H1 (cell line): Measurements from ENCODE around the gene PDZRN3. TPM values are rescaled to one million over a fixed set of nuclear protein-coding genes. Genes with fewer than 3 reads are reported as not detected.

Experiments
- CTCF ChIA-PET: fragments of 300-600 bp; sonication (Branson Sonifier 250); formaldehyde crosslinking; loops from one replicate; lab custom pipeline; 2021; ENCODE audit not compliant: partially characterized antibody; lab: Charles Lee
- POLR2A ChIA-PET: fragments of 300-600 bp; sonication (Branson Sonifier 250); formaldehyde crosslinking; loops from one replicate; lab custom pipeline; 2021; ENCODE audit warnings: inconsistent platforms; ENCODE audit not compliant: partially characterized antibody; lab: Charles Lee
- DNase-seq, 2 experiments: peaks; one replicate each; pipeline versions ENCODE4 v3.0.0 to v3.0.0-alpha.2; 2010 to 2022; ENCODE audit warnings: low spot score in 2 of 2, low read depth in 1 of 2, mixed read lengths in 1 of 2
- FAIRE-seq: peaks from 2 replicates; lab custom pipeline; 2011; peaks lifted over from hg19 to GRCh38; lab: Jason Lieb, UNC
- H2AFZ ChIP-seq: 2 replicates; pipeline ENCODE4 v1.8.1; 2012; ENCODE audit warnings: low read length, inconsistent platforms
- H2AK5ac ChIP-seq: 2 replicates; pipeline ENCODE4 v1.6.1; 2013; ENCODE audit warnings: low read depth, low read length
- H2BK120ac ChIP-seq: replicated peaks from 2 replicates; pipeline ENCODE3; 2013; ENCODE audit warnings: low read depth, low read length, inconsistent platforms
- H2BK12ac ChIP-seq: 2 replicates; pipeline ENCODE4 v1.6.1; 2013; ENCODE audit warnings: low read depth, low read length
- H2BK15ac ChIP-seq: 2 replicates; pipeline ENCODE4 v1.6.1; 2013; ENCODE audit warnings: low read length
- H2BK20ac ChIP-seq: 2 replicates; pipeline ENCODE4 v1.6.1; 2013; ENCODE audit warnings: low read length
- H2BK5ac ChIP-seq: 2 replicates; pipeline ENCODE4 v1.6.1; 2013; ENCODE audit warnings: low read depth, low read length
- H3K14ac ChIP-seq: 2 replicates; pipeline ENCODE4 v1.6.1; 2013; ENCODE audit warnings: inconsistent platforms; ENCODE audit not compliant: insufficient read length
- H3K18ac ChIP-seq: 2 replicates; pipeline ENCODE4 v1.6.1; 2013; ENCODE audit warnings: low read length; ENCODE audit errors: extremely low read depth
- H3K23ac ChIP-seq: 2 replicates; pipeline ENCODE4 v1.6.1; 2013; ENCODE audit warnings: inconsistent platforms; ENCODE audit not compliant: insufficient read length
- H3K23me2 ChIP-seq: 2 replicates; pipeline ENCODE4 v1.6.1; 2013; ENCODE audit warnings: low read depth, low read length
- H3K27ac ChIP-seq: 2 replicates; pipeline ENCODE4 v1.6.1; 2011; ENCODE audit warnings: low read depth, low read length, inconsistent platforms
- H3K27me3 ChIP-seq, 4 experiments: replicated peaks in 1 of 4; 1 replicate in 1 of 4; 2 replicates in 3 of 4; pipeline versions ENCODE4 v1.6.1 to v1.8.1; 2011 to 2013; ENCODE audit warnings: low read length in 3 of 4, mild to moderate bottlenecking in 3 of 4, inconsistent platforms in 2 of 4, mixed read lengths in 2 of 4, moderate library complexity in 1 of 4; ENCODE audit not compliant: control insufficient read depth in 3 of 4, insufficient read depth in 3 of 4; ENCODE audit errors: extremely low read depth in 1 of 4
- H3K36me3 ChIP-seq, 4 experiments: 2 replicates each; pipeline versions ENCODE4 v1.6.1 to v1.8.1; 2011 to 2013; ENCODE audit warnings: mild to moderate bottlenecking in 4 of 4, low read length in 3 of 4, moderate library complexity in 2 of 4, control low read depth in 1 of 4, inconsistent platforms in 1 of 4; ENCODE audit not compliant: insufficient read depth in 4 of 4, control insufficient read depth in 2 of 4
- H3K4ac ChIP-seq: replicated peaks from 2 replicates; pipeline ENCODE3; 2013; ENCODE audit warnings: low read length, low read depth, mixed read lengths, inconsistent platforms; ENCODE audit not compliant: insufficient read length
- H3K4me1 ChIP-seq, 4 experiments: replicated peaks in 1 of 4; 1 replicate in 1 of 4; 2 replicates in 3 of 4; pipeline versions ENCODE4 v1.6.1 to v1.8.1; 2011 to 2013; ENCODE audit warnings: low read length in 3 of 4, inconsistent platforms in 2 of 4, mixed read lengths in 1 of 4; ENCODE audit not compliant: insufficient read depth in 4 of 4, control insufficient read depth in 3 of 4
- H3K4me2 ChIP-seq, 2 experiments: 2 replicates each; pipeline versions ENCODE4 v1.6.1 to v1.8.1; 2011 to 2013; ENCODE audit warnings: low read depth in 2 of 2, low read length in 2 of 2, control low read depth in 1 of 2, inconsistent platforms in 1 of 2, mild to moderate bottlenecking in 1 of 2; ENCODE audit not compliant: insufficient read depth in 1 of 2
- H3K4me3 ChIP-seq, 4 experiments: fragments of 200-600, 300-600 bp in 1 of 4; sonication (generic), shearing (Covaris generic), sonication (Bioruptor Twin) in 1 of 4; 2 replicates each; pipeline versions ENCODE4 v1.5.1 to v1.8.1; 2011 to 2016; ENCODE audit warnings: low read length in 4 of 4, low read depth in 3 of 4, control low read depth in 2 of 4, inconsistent platforms in 2 of 4, mild to moderate bottlenecking in 2 of 4, mixed read lengths in 1 of 4, moderate library complexity in 1 of 4; ENCODE audit not compliant: insufficient read depth in 2 of 4; ENCODE audit errors: extremely low read depth in 1 of 4
- H3K56ac ChIP-seq: replicated peaks from 2 replicates; pipeline ENCODE3; 2013; ENCODE audit warnings: low read depth, mild to moderate bottlenecking, mixed read lengths, low read length, inconsistent platforms; ENCODE audit not compliant: insufficient read length
- H3K79me1 ChIP-seq: 2 replicates; pipeline ENCODE4 v1.6.1; 2013; ENCODE audit warnings: low read depth, low read length, control low read depth
- H3K79me2 ChIP-seq, 2 experiments: 2 replicates each; pipeline versions ENCODE4 v1.6.1 to v1.8.1; 2012 to 2013; ENCODE audit warnings: low read length in 2 of 2, mild to moderate bottlenecking in 2 of 2, inconsistent platforms in 1 of 2; ENCODE audit not compliant: insufficient read depth in 2 of 2, control insufficient read depth in 1 of 2
- H3K9ac ChIP-seq, 4 experiments: replicated peaks in 1 of 4; 1 replicate in 1 of 4; 2 replicates in 3 of 4; pipeline versions ENCODE4 v1.6.1 to v1.8.1; 2011 to 2013; ENCODE audit warnings: low read depth in 3 of 4, low read length in 3 of 4, control low read depth in 2 of 4, mild to moderate bottlenecking in 2 of 4, moderate library complexity in 2 of 4, inconsistent platforms in 1 of 4; ENCODE audit errors: extremely low read depth in 1 of 4
- H3K9me3 ChIP-seq, 2 experiments: 2 replicates each; pipeline versions ENCODE4 v1.6.1 to v1.8.1; 2012 to 2013; ENCODE audit warnings: mild to moderate bottlenecking in 2 of 2, moderate library complexity in 2 of 2, control low read depth in 1 of 2, inconsistent platforms in 1 of 2, low read depth in 1 of 2, low read length in 1 of 2, mixed read lengths in 1 of 2; ENCODE audit not compliant: insufficient read depth in 2 of 2
- H4K20me1 ChIP-seq, 2 experiments: replicated peaks in 1 of 2; 2 replicates each; pipeline versions ENCODE3 to v1.8.1; 2011 to 2013; ENCODE audit warnings: inconsistent platforms in 2 of 2, low read length in 2 of 2, mild to moderate bottlenecking in 1 of 2; ENCODE audit not compliant: insufficient read depth in 2 of 2, control insufficient read depth in 1 of 2
- H4K5ac ChIP-seq: 2 replicates; pipeline ENCODE4 v1.6.1; 2013; ENCODE audit warnings: low read length, low read depth, mixed read lengths, inconsistent platforms; ENCODE audit not compliant: insufficient read length
- H4K8ac ChIP-seq: 2 replicates; pipeline ENCODE4 v1.8.0; 2013; ENCODE audit warnings: mild to moderate bottlenecking, moderate library complexity, low read length, inconsistent platforms; ENCODE audit not compliant: insufficient read depth; ENCODE audit errors: extremely low read depth
- H4K91ac ChIP-seq: replicated peaks from 2 replicates; pipeline ENCODE3; 2013; ENCODE audit warnings: low read length, mixed read lengths, inconsistent platforms; ENCODE audit not compliant: insufficient read length
- RXRA ChIP-seq: IDR thresholded peaks from 2 replicates; pipeline ENCODE4 v1.6.1; 2011; ENCODE audit warnings: low read depth, mild to moderate bottlenecking, low read length, moderate library complexity; ENCODE audit not compliant: insufficient read depth
- WGBS, 2 experiments: shearing (Covaris generic) in 1 of 2; methylation state at CpG; one replicate each; pipeline versions ENCODE4 v1.1.6 to v1.1.7; 2013 to 2015; ENCODE audit warnings: low lambda C conversion rate in 2 of 2, mixed read lengths in 2 of 2, inconsistent platforms in 1 of 2, low coverage in 1 of 2, missing lambda C conversion rate in 1 of 2; ENCODE audit not compliant: insufficient replicate concordance in 2 of 2, insufficient coverage in 1 of 2, insufficient read length in 1 of 2; ENCODE audit errors: extremely low coverage in 1 of 2, missing lambda C conversion rate in 1 of 2; 5-methylcytosine and 5-hydroxymethylcytosine counted together
- polyA plus RNA-seq, 7 experiments: library from polyadenylated mRNA; depleted of rRNA in 3 of 7; stranded (reverse) in 5 of 7; unstranded in 2 of 7; fragments of >200 nt in 5 of 7; fragments of 200-250 nt in 2 of 7; gene quantifications; 1 replicate in 5 of 7; 2 replicates in 1 of 7; 4 replicates in 1 of 7; pipeline versions ENCODE4 v1.2.1 to v1.2.3, GENCODE V29; 2011 to 2013; ENCODE audit warnings: missing spikeins in 2 of 7, mixed read lengths in 2 of 7
- total RNA-seq: library from RNA; stranded (reverse); fragmentation: NEBNext Ultra II Directional; extraction: Animal tissue kit (Norgen Biotek cat#: 25700); gene quantifications from 2 replicates; pipeline ENCODE4 v1.2.1, GENCODE V29; 2021

Gene PDZRN3
- total and polyA plus RNA-seq, 2 of the 8 experiments (the other 6 are each of a cell fraction or from before 2014, with no cell fraction given), result 4.2 to 20.5 TPM

DNA sequence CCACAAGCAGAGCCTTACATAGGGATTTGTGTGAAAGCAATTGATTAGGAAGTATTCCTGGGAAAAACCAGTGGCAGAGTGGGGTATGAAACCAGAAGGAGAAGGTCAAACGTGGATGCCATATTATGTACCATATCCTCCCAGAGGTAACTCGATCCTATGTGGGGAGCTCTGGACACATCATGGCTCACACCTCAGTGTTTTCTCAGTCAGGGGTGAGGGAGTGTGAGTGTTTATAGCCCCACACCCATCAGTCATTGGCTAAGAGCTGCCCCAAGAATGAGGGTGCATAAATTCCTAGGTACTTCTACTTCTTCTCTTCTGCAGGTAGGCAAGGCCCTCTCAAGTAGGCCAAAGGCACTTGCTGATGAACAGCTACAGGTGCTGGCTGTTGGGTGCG, 28.2 kb upstream of the PDZRN3 start:
- Histone ChIP-seq H4K91ac (no peak overlapping the region), H2BK120ac (no peak overlapping the region), H4K5ac (no peak overlapping the region), H3K79me2 (no peaks in the 10 kb centered on the region), H4K8ac (no peak overlapping the region), H3K4me3 (no peak overlapping the region), H3K14ac (no peak overlapping the region), H3K23me2 (no peaks in the 10 kb centered on the region), H2AFZ (no peak overlapping the region), H4K20me1 (no peaks in the 10 kb centered on the region), H3K27ac (no peak overlapping the region), H3K27me3 (no peaks in the 10 kb centered on the region), H2AK5ac (no peak overlapping the region), H3K4me2 (no peak overlapping the region), H3K4ac (no peak overlapping the region), H3K18ac (no peak overlapping the region), H2BK5ac (no peak overlapping the region), H3K9me3 (no peaks in the 10 kb centered on the region), H3K36me3 (no peaks in the 10 kb centered on the region), H3K23ac (no peak overlapping the region), H2BK12ac (no peak overlapping the region), H3K56ac (no peak overlapping the region), H3K4me1 (peaks cover 0 to 1% (median 0%) of the 10 kb centered on the region in 4 experiments; a peak in 1 of 7 replicates), H2BK20ac (no peak overlapping the region), H3K9ac (no peak overlapping the region), H2BK15ac (no peak overlapping the region; the same call in 1 of the 2 replicates), H3K79me1 (no peaks in the 10 kb centered on the region)
- DNase-seq, result no peak
- no peak for TF ChIP-seq RXRA
- WGBS, 2 experiments, result 88% methylated on average over 3 of the region's 3 CpGs; no CpG with 5 or more reads in 1 of the 2 experiments
- no peak for FAIRE-seq
- ChIA-PET POLR2A (no interaction called here), CTCF (no interaction called here)
